Thoracic aorta (tissue), 2 donors: ENCODE results near the gene RGS5. TPM values are rescaled to one million over a fixed set of nuclear protein-coding genes. Genes with fewer than 3 reads are reported as not detected.

ENCODE experiments used
- ATAC-seq: fragments of 150-250 bp; one replicate; pipeline ENCODE4 v1.8.0; 2017; ENCODE audit warnings: low read depth; ENCODE audit not compliant: insufficient number of reproducible peaks, low FRiP score
- DNase-seq: peaks from one replicate; pipeline ENCODE4 v3.0.0-alpha.2; 2020; ENCODE audit warnings: low spot score
- H3K27ac ChIP-seq, 2 donors: fragments of 200-600 bp; sonication (generic); 1 replicate in 1 of 2; 2 replicates in 1 of 2; pipeline ENCODE4 v1.5.1; 2016; ENCODE audit warnings: mild to moderate bottlenecking in 2 of 2, moderate library complexity in 2 of 2
- H3K27me3 ChIP-seq: fragments of 200-600 bp; sonication (generic); replicated peaks from 2 replicates; pipeline ENCODE4 v1.6.0; 2016; ENCODE audit warnings: mild to moderate bottlenecking; ENCODE audit not compliant: insufficient read depth
- H3K36me3 ChIP-seq: fragments of 200-600 bp; sonication (generic); one replicate; pipeline ENCODE4 v1.5.1; 2016
- H3K4me1 ChIP-seq, 2 donors: fragments of 200-600 bp; sonication (generic); 1 replicate in 1 of 2; 2 replicates in 1 of 2; pipeline versions ENCODE4 v1.5.1 to v1.6.0; 2016; ENCODE audit warnings: low read depth in 2 of 2, mild to moderate bottlenecking in 1 of 2; ENCODE audit not compliant: control insufficient read depth in 1 of 2
- H3K4me3 ChIP-seq: fragments of 200-600 bp; sonication (generic); 2 replicates; pipeline ENCODE4 v1.5.1; 2016; ENCODE audit warnings: mild to moderate bottlenecking
- H3K9me3 ChIP-seq: fragments of 200-600 bp; sonication (generic); 2 replicates; pipeline ENCODE4 v1.5.1; 2016
- CTCF ChIP-seq: fragments of 200-600 bp; sonication (generic); IDR thresholded peaks from one replicate; pipeline ENCODE4 v1.5.1; 2019; ENCODE audit warnings: antibody characterized with exemption
- total RNA-seq, 2 donors: library from RNA; depleted of rRNA; stranded (reverse); fragments of >200 nt; gene quantifications; one replicate each; pipeline versions ENCODE4 v1.1.0 to v1.2.3, GENCODE V29; 2016

Gene RGS5
- total RNA-seq, 2 donors from 2014 or later, result 1,210 to 1,385 TPM

GRCh38 chr1:163155606-163156005, 47.1 kb downstream of the RGS5 start:
- no peaks in the 10 kb centered on the region for H3K27me3 ChIP-seq
- H3K4me3 ChIP-seq, result no peak overlapping the region
- no peak for TF ChIP-seq CTCF
- peaks cover 13% of the 10 kb centered on the region for H3K36me3 ChIP-seq
- ATAC-seq, result no peak
- peak overlapping the region in 1 of 2 donors; percentile 3 for H3K27ac ChIP-seq
- no peaks in the 10 kb centered on the region for H3K9me3 ChIP-seq
- DNase-seq, result no peak
- H3K4me1 ChIP-seq, result peaks cover 9 to 42% of the 10 kb centered on the region in 2 donors

GRCh38 chr1:163148911-163149310, 53.8 kb downstream of the RGS5 start:
- peaks cover 21% of the 10 kb centered on the region for H3K36me3 ChIP-seq
- no peaks in the 10 kb centered on the region for H3K27me3 ChIP-seq
- H3K4me3 ChIP-seq, result no peak overlapping the region
- peak overlapping the region in 1 of 2 donors; percentile 34 for H3K27ac ChIP-seq
- H3K4me1 ChIP-seq, result peaks cover 28 to 43% of the 10 kb centered on the region in 2 donors
- no peak for TF ChIP-seq CTCF
- no peaks in the 10 kb centered on the region for H3K9me3 ChIP-seq
- no peak for DNase-seq
- no peak for ATAC-seq

- H3K36me3 ChIP-seq, result peaks cover 18% of the 10 kb centered on the region
- no peaks in the 10 kb centered on the region for H3K27me3 ChIP-seq
- DNase-seq (no peak), ATAC-seq (no peak)
- TF ChIP-seq CTCF, result no peak
- peak overlapping the region in 1 of 2 donors; percentile 10 for H3K27ac ChIP-seq
- no peak overlapping the region for H3K4me3 ChIP-seq
- peaks cover 31 to 43% of the 10 kb centered on the region in 2 donors for H3K4me1 ChIP-seq
- H3K9me3 ChIP-seq, result no peaks in the 10 kb centered on the region
Measured at GRCh38 chr1:163147019-163147418, 55.7 kb downstream of the RGS5 start.

GRCh38 chr1:163145435-163145834, 57.3 kb downstream of the RGS5 start:
- H3K36me3 ChIP-seq, result peaks cover 8% of the 10 kb centered on the region
- DNase-seq, result no peak
- TF ChIP-seq CTCF, result no peak
- no peaks in the 10 kb centered on the region for H3K27me3 ChIP-seq
- H3K9me3 ChIP-seq, result no peaks in the 10 kb centered on the region
- H3K4me1 ChIP-seq, result peaks cover 31 to 46% of the 10 kb centered on the region in 2 donors
- no peak for ATAC-seq
- peak overlapping the region in 1 of 2 donors; percentile 22 for H3K27ac ChIP-seq
- no peak overlapping the region for H3K4me3 ChIP-seq

GRCh38 chr1:163144418-163144817, 58.3 kb downstream of the RGS5 start:
- Histone ChIP-seq H3K4me3 (no peak overlapping the region), H3K9me3 (no peaks in the 10 kb centered on the region), H3K4me1 (peaks cover 31 to 49% of the 10 kb centered on the region in 2 donors), H3K36me3 (peaks cover 8% of the 10 kb centered on the region), H3K27me3 (no peaks in the 10 kb centered on the region), H3K27ac (peak overlapping the region; percentile 43 to 47)
- no peak for ATAC-seq
- no peak for DNase-seq
- no peak for TF ChIP-seq CTCF
